ENCODE measurements around the gene FAM229A.
A peak's percentile ranks its signal among the peaks of the same experiment; 100 is the strongest.
"Not testable (repeated sequence)": the region's sequence is repeated elsewhere in the genome, so short reads cannot be mapped to it uniquely, and the experiment has no call there.

The FAM229A gene

DNA sequence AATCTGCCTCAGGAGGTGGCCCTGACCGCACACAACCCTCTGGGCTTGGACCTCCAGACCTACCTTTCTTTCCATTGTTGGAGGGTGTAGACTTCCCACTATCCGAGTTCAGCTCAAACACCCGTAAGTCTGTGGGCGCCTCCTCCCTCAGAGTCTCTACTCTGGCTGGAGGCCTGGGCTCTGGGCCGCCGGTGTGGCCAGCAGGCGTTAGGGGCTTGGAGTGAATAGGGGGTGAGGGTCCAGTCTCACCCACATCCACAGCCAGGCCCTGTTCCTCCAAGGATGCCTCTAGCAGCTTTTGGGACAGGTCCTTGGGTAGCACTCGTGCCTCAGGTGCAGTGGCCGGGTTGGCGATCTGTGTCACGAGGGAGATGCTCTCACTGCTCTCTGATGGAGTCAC, 13.9 kb upstream of the FAM229A start:
- DNase-seq, result no peak

- no peak for DNase-seq
Observed at GRCh38 chr1:32373996-32374592, 11.8 kb upstream of the FAM229A start.

DNA sequence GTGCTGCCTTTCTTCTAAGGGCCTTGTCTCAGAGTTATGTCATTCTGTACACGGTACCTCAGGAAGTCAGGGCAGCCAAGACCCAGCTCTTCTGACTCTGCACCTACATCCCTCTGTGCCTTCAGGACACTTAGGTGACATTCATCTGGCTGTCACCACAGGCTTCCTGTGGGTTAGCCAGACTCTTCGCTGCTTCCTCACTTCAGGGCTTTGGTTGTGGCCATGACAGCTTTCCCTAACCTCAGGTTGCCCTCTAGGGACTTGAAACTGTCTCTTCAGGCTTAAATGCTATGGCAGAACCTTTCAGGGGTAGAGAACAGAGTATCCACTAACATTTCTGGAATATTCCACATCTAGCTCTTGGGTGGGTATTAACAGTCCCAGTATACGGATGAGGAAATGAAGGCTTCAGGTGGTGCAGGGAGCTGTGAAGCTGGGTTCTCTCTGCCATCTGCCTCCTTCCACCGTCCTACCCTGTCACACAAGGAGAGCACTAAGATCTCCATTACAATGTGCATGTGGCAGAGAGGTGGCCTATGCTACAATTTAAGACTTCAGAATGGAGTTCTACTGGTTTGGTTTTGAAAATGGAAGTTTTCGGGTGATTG, 10.0 kb upstream of the FAM229A start:
- DNase-seq, result peak; percentile 35

DNA sequence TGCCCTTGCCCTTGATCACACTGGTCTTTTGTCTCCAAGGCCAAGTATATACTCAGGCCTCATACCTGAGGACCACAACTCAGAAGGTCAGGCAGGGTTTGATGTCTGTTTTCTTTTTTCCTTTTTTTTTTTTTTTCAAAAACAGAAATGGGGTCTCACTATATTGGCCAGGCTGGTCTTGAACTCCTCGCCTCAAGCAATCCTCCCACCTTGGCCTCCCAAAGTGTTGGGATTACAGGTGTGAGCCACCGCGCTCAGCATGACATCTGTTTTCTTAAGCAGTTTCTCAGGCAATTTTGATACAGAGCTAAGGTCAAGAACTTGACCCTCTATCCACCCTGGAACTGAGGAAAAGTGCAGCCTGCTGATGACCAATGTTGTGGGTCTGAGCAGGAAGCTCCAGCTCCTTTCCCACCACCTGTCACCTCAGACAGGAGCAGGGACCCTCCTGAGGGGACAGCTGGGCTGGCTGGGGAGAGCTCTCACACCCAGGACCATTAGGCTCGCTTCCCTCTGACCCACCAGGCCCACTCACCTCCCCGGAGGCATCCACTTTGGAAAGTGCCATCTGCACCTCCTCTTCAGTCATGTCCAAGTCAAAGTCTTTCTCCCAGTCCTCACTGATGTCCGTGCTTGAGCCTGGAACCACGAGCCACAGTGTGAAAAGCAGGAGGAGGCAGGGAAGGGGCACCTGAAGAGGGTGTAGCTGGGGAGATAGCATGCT, 5.8 kb upstream of the FAM229A start:
- DNase-seq, result no peak

GRCh38 chr1:32365445-32365844, 3.2 kb upstream of the FAM229A start:
- no peak for DNase-seq

- DNase-seq, result no peak
Observed at GRCh38 chr1:32364836-32365235, 2.6 kb upstream of the FAM229A start.

GRCh38 chr1:32363713-32364112, 1.4 kb upstream of the FAM229A start:
- no peak for DNase-seq

- DNase-seq, result peak; percentile 40
Observed at GRCh38 chr1:32361674-32362473, 411 bp downstream of the FAM229A start.

DNA sequence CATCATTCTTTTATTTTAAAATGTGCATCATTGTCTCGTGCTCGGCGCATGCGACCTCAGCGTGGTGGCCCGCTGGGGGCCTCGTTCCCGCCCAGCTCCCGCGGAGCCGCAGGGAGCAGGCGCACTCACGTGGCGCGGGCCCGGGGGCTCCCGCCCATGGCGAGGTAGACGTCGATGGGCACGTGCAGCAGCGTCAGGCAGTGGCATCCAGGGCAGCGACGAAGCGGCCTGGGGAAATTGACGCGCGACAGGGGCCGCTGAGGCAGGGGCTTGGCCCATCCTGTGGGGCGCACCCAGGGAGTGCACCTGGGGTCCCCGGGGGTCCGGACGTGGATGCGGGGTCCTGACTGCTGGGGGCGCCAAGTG, 994 bp downstream of the FAM229A start:
- no peak for DNase-seq

DNA sequence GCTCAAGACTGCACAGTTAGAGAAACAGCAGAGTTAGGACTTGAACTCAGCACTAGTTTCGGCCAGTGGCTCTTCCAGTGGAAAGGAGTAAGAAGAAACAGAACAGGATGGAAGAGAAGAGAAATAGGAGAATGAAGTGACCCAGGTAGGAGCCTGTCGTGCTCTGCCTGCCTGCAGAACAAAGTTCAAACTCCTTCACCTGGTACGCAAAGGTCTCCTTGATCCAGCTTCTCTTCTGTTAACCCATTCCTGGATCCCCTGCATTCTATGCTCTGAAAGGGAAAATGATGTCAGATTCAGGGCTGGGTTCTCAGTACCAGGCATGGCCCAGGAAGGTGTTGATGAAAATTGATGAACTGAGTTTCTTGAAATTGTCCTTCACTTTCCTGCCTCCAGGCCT, 3.9 kb downstream of the FAM229A start:
- no peak for DNase-seq

DNA sequence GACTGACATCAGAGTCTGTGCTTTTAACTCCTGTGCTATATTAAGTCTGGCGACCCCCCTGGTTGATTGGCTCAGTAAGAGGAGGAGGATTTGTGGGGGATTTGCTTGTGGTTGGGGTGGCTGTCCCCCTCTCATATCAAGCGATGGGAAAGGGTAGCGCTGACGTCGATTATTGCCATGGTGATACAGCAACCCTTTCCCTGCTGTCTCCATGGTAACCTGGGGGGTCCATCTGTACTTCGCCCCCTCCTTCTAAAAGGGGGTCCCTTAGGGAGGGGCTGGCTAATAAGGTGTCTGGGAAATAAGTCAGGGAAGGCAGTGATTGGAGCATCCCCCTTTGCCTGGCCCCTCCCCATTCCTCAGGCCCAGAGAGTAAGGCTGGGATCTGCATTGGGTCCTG, 4.7 kb downstream of the FAM229A start:
- no peak for DNase-seq

GRCh38 chr1:32356478-32356877, 5.8 kb downstream of the FAM229A start:
- DNase-seq, result no peak

DNA sequence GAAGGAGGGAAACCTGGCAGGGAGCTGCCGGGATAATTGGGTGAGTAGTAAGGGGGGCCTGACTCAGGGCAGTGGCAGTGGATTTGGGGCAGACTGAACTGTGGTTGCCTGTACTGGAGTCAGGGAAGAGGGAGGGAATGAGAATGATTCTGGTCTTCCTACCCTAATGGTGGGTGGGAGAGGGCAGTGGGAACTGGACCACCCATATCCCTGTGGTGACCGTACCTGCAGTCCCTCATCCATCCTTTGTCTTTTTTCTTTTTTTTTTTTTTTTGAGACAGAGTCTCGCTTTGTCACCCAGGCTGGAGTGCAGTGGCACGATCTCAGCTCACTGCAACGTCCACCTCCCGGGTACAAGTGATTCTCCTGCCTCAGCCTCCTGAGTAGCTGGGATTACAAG, 6.5 kb downstream of the FAM229A start:
- DNase-seq, result not testable (repeated sequence)

- DNase-seq, result no peak
Observed at GRCh38 chr1:32353886-32354570, 8.3 kb downstream of the FAM229A start.

DNA sequence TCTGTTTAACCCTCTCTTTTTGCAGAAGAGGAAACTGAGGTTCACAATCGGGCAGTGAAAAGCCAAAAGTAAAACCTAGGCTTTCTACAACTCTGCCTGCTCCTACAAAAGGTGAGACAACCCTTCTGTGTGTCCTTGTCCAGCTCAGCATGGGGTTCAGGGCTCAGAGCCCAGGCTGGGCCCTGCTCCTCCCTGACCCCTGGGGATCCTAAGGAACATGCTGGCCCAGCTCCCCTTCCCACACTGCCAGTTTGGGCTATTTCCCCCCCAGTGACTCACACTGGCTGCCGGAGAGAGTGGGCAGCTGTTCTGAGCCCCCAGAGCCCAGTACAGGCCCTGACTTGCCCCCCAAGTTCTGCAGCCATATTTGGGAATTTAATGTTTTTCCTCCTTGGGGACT, 8.9 kb downstream of the FAM229A start:
- DNase-seq, result no peak

GRCh38 chr1:32352831-32353383, 9.4 kb downstream of the FAM229A start:
- no peak for DNase-seq

DNA sequence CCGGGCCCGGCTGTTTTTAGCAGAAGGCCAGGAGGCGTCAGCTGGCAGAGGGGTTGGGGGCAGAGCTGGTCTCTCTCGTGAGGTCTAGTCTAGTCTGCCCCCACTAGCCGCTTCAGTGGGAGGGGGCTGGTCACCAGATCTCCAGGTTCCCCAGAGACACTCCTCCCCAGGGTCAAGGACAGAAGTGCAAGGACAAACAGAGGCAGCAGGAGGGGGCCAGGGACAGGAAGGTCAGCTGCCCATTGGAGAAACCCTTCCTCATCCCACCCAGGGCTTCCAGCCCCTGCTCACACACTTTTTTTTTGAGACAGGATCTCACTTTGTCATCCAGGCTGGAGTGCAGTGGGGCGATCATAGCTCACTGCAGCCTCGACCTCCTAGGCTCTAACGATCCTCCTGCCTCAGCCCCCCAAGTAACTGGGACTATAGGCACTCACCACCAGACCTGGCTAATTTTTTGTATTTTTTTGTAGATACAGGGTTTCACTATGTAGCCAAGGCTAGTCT, 10.0 kb downstream of the FAM229A start:
- no peak for DNase-seq

DNA sequence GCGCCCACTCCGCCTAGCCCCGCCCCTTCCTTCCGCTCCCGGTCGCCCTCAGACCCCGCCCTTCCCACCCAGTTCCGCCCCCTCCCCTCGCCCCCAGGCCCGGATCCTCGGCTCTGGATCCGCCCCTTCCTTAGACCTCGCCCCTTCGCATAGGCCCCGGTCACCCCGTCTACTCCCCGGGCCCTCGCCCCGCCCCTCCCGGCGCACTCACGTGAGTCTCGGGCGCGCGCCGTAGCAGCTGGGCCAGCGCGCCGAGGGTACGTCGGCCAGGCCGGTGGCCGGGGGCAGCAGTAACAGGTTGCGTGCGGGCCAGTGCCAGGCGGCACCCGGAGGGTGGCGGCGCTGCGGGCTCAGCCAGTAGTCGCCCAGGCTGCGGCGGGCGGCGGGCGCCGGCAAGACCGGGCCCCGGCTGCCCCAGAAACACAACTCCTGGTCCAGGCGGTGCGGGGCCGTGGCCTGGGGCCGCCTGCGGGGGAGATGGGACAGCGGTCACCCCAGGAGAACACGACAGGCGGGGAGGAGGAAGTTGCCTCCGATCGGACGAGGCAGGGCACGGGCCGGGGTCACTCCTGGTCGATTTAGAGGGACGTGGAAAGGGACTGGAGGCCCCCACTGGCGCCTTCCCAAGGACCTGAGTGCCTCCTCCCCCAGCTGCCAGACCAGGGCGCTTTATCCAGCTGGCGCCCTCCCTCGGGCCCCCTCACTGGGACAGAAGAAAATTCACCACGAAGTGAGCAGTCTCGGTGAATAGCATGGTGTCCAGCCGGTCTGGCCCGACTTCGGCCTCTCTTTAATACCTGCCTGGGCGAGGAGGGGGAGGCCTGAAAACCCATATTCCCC, 10.7 kb downstream of the FAM229A start:
- peak; percentile 90 for DNase-seq

- peak; percentile 77 for DNase-seq
Observed at GRCh38 chr1:32350785-32351398, 11.4 kb downstream of the FAM229A start.

- DNase-seq, result no peak
Observed at GRCh38 chr1:32349211-32349708, 13.0 kb downstream of the FAM229A start.

Measured in activated CD4-positive, alpha-beta T cell treated with anti-CD3 and anti-CD28 coated beads, Interleukin-2, amount 50 U/mL, for 1 hour (primary cell).